Astrocyte of the hippocampus (primary cell): ENCODE data around the gene SEPSECS.
"Not testable (repeated sequence)": the region's sequence is repeated elsewhere in the genome, so short reads cannot be mapped to it uniquely, and the experiment has no call there.

Source experiments
- DNase-seq: peaks from one replicate; pipeline ENCODE4 v3.0.0; 2011; ENCODE audit warnings: low read depth, low spot score

SEPSECS gene

GRCh38 chr4:25083441-25083840 lies 76.8 kb downstream of the SEPSECS start:
- DNase-seq = not testable (repeated sequence)

GRCh38 chr4:25081866-25082471 lies 78.3 kb downstream of the SEPSECS start:
- DNase-seq = no peak

DNA sequence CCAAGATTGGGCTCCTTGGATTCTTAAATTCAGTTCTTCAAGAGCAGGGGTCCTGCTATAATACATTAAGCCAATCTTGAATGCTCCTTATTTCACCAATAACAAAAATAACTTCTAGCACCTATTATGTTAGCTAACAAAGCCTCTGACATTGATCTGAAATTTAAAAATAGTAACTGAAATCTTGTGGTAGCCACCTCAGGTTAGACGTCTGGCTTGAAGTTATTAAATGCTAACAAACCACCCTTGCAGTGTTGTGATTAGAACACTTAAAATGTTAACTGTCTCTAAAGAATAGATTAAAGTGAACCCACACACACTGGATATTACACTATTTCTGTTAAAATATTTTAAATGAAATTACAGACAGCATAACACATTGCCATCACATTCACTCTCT lies 79.7 kb downstream of the SEPSECS start:
- no peak for DNase-seq

DNA sequence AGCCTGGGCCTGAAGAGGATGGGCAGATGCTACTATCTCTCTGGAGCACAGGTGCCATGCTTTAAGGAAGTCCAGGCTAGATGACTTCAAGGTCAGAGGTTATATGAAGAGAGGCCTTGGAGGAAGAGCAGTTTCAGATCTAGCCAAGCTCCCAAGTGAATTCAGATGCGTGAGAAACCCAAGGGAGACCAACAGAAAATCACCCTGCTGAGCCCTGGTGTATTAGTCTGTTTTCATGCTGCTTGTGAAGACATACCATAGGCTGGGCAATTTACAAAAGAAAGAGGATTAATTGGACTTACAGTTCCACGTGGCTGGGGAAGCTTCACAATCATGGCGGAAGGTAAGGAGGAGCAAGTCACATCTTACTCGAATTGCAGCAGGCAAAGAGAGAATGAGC lies 81.7 kb downstream of the SEPSECS start:
- DNase-seq = no peak

DNA sequence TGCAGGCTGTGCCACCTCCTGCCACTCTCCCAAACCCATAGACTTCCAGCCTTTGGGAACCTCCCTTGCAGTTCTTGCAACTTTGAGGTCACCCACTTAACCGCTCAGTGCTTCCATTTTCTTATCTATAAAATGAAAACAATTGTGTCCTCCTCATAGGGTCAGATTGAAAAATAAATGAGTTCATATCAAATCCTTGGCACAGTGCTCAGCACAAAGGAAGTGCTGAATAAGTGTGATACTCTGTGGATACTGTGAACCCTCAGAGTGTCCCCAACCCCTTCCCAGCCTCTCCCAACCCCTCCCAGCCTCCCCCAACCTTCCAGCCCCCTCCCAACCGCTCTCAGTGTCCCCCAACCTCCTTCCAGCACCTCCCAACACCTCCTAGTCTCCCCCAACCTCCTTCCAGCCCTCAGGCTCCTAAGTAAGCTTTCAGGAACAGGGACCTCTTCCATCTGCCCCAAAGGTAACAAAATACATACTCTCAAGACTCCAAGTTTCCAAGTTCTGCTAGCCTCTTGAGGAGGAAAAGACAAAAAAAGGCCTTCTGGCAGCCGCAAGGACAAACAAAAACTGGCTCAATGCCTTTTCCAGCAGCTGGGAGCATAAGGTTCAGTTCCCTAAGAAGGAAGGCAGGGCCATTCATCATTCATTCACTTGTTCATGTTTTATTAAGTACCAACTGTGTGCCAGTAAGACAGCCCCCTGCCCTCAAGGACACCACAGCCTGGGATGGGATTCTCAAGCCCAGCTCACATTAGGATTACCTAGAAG lies 83.4 kb downstream of the SEPSECS start:
- DNase-seq = no peak

GRCh38 chr4:25075851-25076250 lies 84.4 kb downstream of the SEPSECS start:
- no peak for DNase-seq

DNA sequence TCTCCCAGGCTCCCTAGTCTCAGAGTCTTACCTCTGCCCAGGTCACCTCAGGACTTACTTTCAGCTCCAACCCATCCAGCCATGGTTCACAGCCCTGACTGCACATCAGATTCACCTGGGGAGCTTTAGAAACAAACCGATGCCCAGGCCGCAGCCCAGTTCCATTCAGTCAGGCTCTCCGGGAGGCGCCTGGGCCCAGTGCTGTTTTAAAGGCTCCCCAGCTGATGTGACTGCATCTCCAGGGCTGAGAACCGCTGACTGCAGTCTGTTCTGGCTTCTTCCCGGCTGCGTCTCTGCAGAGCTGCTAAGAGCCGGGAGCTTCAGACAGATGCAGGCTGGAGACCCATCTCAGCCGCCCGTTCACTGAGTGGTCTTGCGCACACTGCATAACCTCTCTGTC lies 85.1 kb downstream of the SEPSECS start:
- no peak for DNase-seq

DNA sequence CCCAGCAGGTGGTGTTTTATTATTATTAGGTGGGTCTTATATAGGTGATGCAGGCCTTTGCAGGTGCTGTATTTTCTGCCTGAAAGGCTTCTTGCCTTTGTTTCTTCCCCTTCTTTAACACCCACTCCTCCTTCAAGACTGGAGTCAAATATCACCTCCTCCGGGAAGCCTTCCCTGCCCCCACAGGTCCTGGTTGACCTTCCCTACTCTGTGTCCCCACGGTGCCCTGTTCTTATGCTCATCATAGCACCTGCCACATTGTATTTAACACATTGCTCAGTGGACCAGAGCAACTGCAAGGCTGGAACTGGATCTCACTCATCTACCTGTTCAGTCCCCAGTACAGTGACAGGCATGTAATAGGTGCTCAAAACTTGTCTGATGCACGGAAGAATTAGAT lies 89.7 kb downstream of the SEPSECS start:
- DNase-seq = no peak
